SK-N-SH (cell line): ENCODE results near the gene MAPKAP1. TPM values are rescaled to one million over a fixed set of nuclear protein-coding genes. Genes with fewer than 3 reads are reported as not detected.
A peak's percentile ranks its signal among the peaks of the same experiment; 100 is the strongest.

Source experiments
- CTCF ChIA-PET: fragments of 300-600, 350-600 bp; formaldehyde crosslinking; extraction: SDS; loops from one replicate; lab custom pipeline; 2021; lab: Yijun Ruan, JAX
- POLR2A ChIA-PET: fragments of 350-600 bp; sonication (Branson Sonifier 250); formaldehyde crosslinking; extraction: SDS; loops from one replicate; lab custom pipeline; 2020; ENCODE audit warnings: antibody characterized with exemption, inconsistent platforms; lab: Yijun Ruan, JAX
- DNase-seq: peaks from one replicate; pipeline ENCODE4 v3.0.0; 2012
- H2AFZ ChIP-seq: fragments of 200-600 bp; sonication (generic); 2 replicates; pipeline ENCODE4 v1.8.1; 2016; ENCODE audit warnings: antibody characterized with exemption, mild to moderate bottlenecking, low read depth
- H3F3A ChIP-seq: fragments of 200-600 bp; sonication (generic); replicated peaks from 2 replicates; pipeline ENCODE3; 2016; ENCODE audit warnings: antibody characterized with exemption, mild to moderate bottlenecking; ENCODE audit not compliant: insufficient read depth
- H3K27ac ChIP-seq, 2 experiments: fragments of 200-500 bp in 1 of 2; fragments of 200-600 bp in 1 of 2; sonication (Bioruptor generic) in 1 of 2; sonication (generic), shearing (Covaris generic) in 1 of 2; 2 replicates each; pipeline versions ENCODE4 v1.5.1 to v1.6.1; 2014 to 2016; ENCODE audit warnings: low read depth in 2 of 2, inconsistent platforms in 1 of 2, low read length in 1 of 2, mild to moderate bottlenecking in 1 of 2, mixed read lengths in 1 of 2
- H3K27me3 ChIP-seq: fragments of 200-600 bp; sonication (generic), shearing (Covaris generic); 2 replicates; pipeline ENCODE4 v1.6.1; 2016; ENCODE audit warnings: mixed run types; ENCODE audit not compliant: insufficient read depth
- H3K36me3 ChIP-seq, 2 experiments: fragments of 200-500 bp in 1 of 2; fragments of 200-600 bp in 1 of 2; sonication (Bioruptor generic) in 1 of 2; sonication (generic) in 1 of 2; replicated peaks in 1 of 2; 2 replicates each; pipeline versions ENCODE3 to v1.5.1; 2014 to 2016; ENCODE audit warnings: low read length in 1 of 2, mild to moderate bottlenecking in 1 of 2; ENCODE audit not compliant: insufficient read depth in 2 of 2, control insufficient read depth in 1 of 2
- H3K4me1 ChIP-seq, 2 experiments: fragments of 200-500 bp in 1 of 2; fragments of 200-600 bp in 1 of 2; sonication (Bioruptor generic) in 1 of 2; sonication (generic), shearing (Covaris generic) in 1 of 2; 2 replicates each; pipeline versions ENCODE4 v1.5.1 to v1.6.1; 2014 to 2016; ENCODE audit warnings: low read depth in 1 of 2, low read length in 1 of 2, mixed run types in 1 of 2; ENCODE audit not compliant: insufficient read depth in 2 of 2, control insufficient read depth in 1 of 2
- H3K4me2 ChIP-seq: fragments of 200-600 bp; sonication (generic), shearing (Covaris generic); 2 replicates; pipeline ENCODE4 v1.6.1; 2017; ENCODE audit warnings: mixed run types
- H3K4me3 ChIP-seq, 2 experiments: fragments of 200-500 bp in 1 of 2; fragments of 200-600 bp in 1 of 2; sonication (Bioruptor generic) in 1 of 2; sonication (generic), shearing (Covaris generic) in 1 of 2; 2 replicates each; pipeline versions ENCODE4 v1.5.1 to v1.8.1; 2014 to 2016; ENCODE audit warnings: low read depth in 2 of 2, inconsistent platforms in 1 of 2, low read length in 1 of 2, mild to moderate bottlenecking in 1 of 2, mixed read lengths in 1 of 2, moderate library complexity in 1 of 2
- H3K79me2 ChIP-seq: fragments of 200-600 bp; sonication (generic); 2 replicates; pipeline ENCODE4 v1.8.1; 2017; ENCODE audit warnings: mild to moderate bottlenecking; ENCODE audit not compliant: insufficient read depth
- H3K9ac ChIP-seq: fragments of 200-600 bp; sonication (generic); 2 replicates; pipeline ENCODE4 v1.6.1; 2017; ENCODE audit warnings: mixed run types
- H3K9me2 ChIP-seq: fragments of 200-600 bp; sonication (generic); 2 replicates; pipeline ENCODE4 v1.6.1; 2017; ENCODE audit warnings: mixed run types
- H3K9me3 ChIP-seq: fragments of 200-600 bp; sonication (generic); 2 replicates; pipeline ENCODE4 v1.6.1; 2017; ENCODE audit warnings: mixed run types, mild to moderate bottlenecking, moderate library complexity
- H4K20me1 ChIP-seq: fragments of 200-600 bp; sonication (generic); 2 replicates; pipeline ENCODE4 v1.6.1; 2017; ENCODE audit warnings: mild to moderate bottlenecking, mixed run types; ENCODE audit not compliant: insufficient read depth
- ELF1 ChIP-seq: IDR thresholded peaks from 2 replicates; pipeline ENCODE4 v1.4.0; 2012
- EZH2phosphoT487 ChIP-seq: fragments of 200-600 bp; sonication (generic); IDR thresholded peaks from 2 replicates; pipeline ENCODE4 v1.6.1; 2017; ENCODE audit warnings: low read depth, mixed run types, mild to moderate bottlenecking, antibody characterized with exemption, moderate library complexity, borderline replicate concordance
- FOSL2 ChIP-seq: IDR thresholded peaks from 2 replicates; pipeline ENCODE4 v1.4.0; 2012; ENCODE audit warnings: low read depth, mild to moderate bottlenecking, moderate library complexity, borderline replicate concordance
- IRF3 ChIP-seq: fragments of 150-350 bp; IDR thresholded peaks from 2 replicates; pipeline ENCODE4 v1.6.1; 2016; ENCODE audit warnings: mild to moderate bottlenecking, low read depth, low read length
- JUND ChIP-seq: IDR thresholded peaks from 2 replicates; pipeline ENCODE4 v1.4.0; 2012
- MAX ChIP-seq: IDR thresholded peaks from 2 replicates; pipeline ENCODE4 v1.4.0; 2012; ENCODE audit warnings: low read depth
- MEF2A ChIP-seq: IDR thresholded peaks from 2 replicates; pipeline ENCODE4 v1.4.0; 2012; ENCODE audit warnings: low read depth, borderline replicate concordance
- MXI1 ChIP-seq: IDR thresholded peaks from 2 replicates; pipeline ENCODE4 v1.6.1; 2012; ENCODE audit warnings: mild to moderate bottlenecking, low read depth, low read length, improper control_type of control experiment
- PBX3 ChIP-seq: IDR thresholded peaks from 2 replicates; pipeline ENCODE4; 2012
- POLR2AphosphoS5 ChIP-seq: IDR thresholded peaks from 2 replicates; pipeline ENCODE4 v1.6.1; 2012; ENCODE audit warnings: low read depth, low read length
- SMC3 ChIP-seq: IDR thresholded peaks from 2 replicates; pipeline ENCODE4 v1.6.1; 2012; ENCODE audit warnings: low read depth, low read length, improper control_type of control experiment
- TAF1 ChIP-seq: IDR thresholded peaks from 2 replicates; pipeline ENCODE4 v1.6.1; 2012; ENCODE audit warnings: low read depth, mild to moderate bottlenecking, low read length, moderate library complexity, borderline replicate concordance
- TCF12 ChIP-seq: IDR thresholded peaks from 2 replicates; pipeline ENCODE4 v1.4.0; 2012
- TEAD4 ChIP-seq: IDR thresholded peaks from 2 replicates; pipeline ENCODE4 v1.4.0; 2012; ENCODE audit warnings: mild to moderate bottlenecking, borderline replicate concordance; ENCODE audit not compliant: insufficient read depth
- USF2 ChIP-seq: fragments of 150-350 bp; IDR thresholded peaks from 2 replicates; pipeline ENCODE4 v1.6.1; 2017; ENCODE audit warnings: antibody characterized with exemption, low read length, low read depth, borderline replicate concordance
- YY1 ChIP-seq: IDR thresholded peaks from 2 replicates; pipeline ENCODE4 v1.4.0; 2012; ENCODE audit warnings: low read depth, mild to moderate bottlenecking
- WGBS: methylation state at CpG from one replicate; pipeline ENCODE4 v1.1.6; 2017; ENCODE audit warnings: low lambda C conversion rate; 5-methylcytosine and 5-hydroxymethylcytosine counted together
- polyA plus RNA-seq, 3 experiments: library from polyadenylated mRNA; depleted of rRNA; stranded (reverse); fragments of >200 nt; gene quantifications; 2 replicates each; pipeline ENCODE4 v1.2.3, GENCODE V29; 2012

Gene MAPKAP1
- polyA plus RNA-seq, 1 of the 3 experiments (the other 2 are of a cell fraction), result 117 TPM

GRCh38 chr9:125630436-125630835 lies 76.6 kb downstream of the MAPKAP1 start (continued):
- TF ChIP-seq PBX3 (no peak), IRF3 (no peak), SMC3 (no peak)

- no peak for DNase-seq
- POLR2A ChIA-PET, result no interaction called here
- peaks cover 30% of the 10 kb centered on the region for H4K20me1 ChIP-seq
- H3K36me3 ChIP-seq, result peaks cover 0 to 4% of the 10 kb centered on the region in 2 experiments
- no peaks in the 10 kb centered on the region for H3K27me3 ChIP-seq
- WGBS, result 93% methylated on average over 3 of the region's 3 CpGs
- H3F3A ChIP-seq, result peaks cover 21% of the 10 kb centered on the region
- H3K9me3 ChIP-seq, result no peaks in the 10 kb centered on the region
- H3K4me1 ChIP-seq, result peaks cover 15 to 35% of the 10 kb centered on the region in 2 experiments
- H3K27ac ChIP-seq, result no peak overlapping the region
- no peak overlapping the region for H3K4me3 ChIP-seq
- CTCF ChIA-PET, result interaction anchor here (1.2 to 2.5 kb wide), 2 partner anchors 71 to 221 kb away, joined by 7 to 13 read pairs; no protein-coding TSS in a partner anchor
- H3K9ac ChIP-seq, result no peak overlapping the region
- TF ChIP-seq JUND (no peak), YY1 (no peak), EZH2phosphoT487 (no peak), TAF1 (no peak), MAX (no peak), ELF1 (no peak), POLR2AphosphoS5 (no peak), MXI1 (no peak), SMC3 (no peak), USF2 (no peak), MEF2A (no peak)
- TF ChIP-seq, all 33 proteins: peak for 0
- Histone ChIP-seq H3K79me2 (peaks cover 86% of the 10 kb centered on the region), H2AFZ (no peak overlapping the region), H3K9me2 (no peaks in the 10 kb centered on the region), H3K4me2 (no peak overlapping the region)
Observed at GRCh38 chr9:125629446-125629845, 77.6 kb downstream of the MAPKAP1 start.

- Histone ChIP-seq H3F3A (peaks cover 4% of the 10 kb centered on the region), H3K79me2 (peaks cover 70% of the 10 kb centered on the region), H3K36me3 (peaks cover 0 to 4% of the 10 kb centered on the region in 2 experiments), H3K4me3 (no peak overlapping the region), H3K4me1 (peaks cover 9 to 11% of the 10 kb centered on the region in 2 experiments), H3K27ac (peak overlapping the region; percentile 17 to 53; a peak in 2 of 4 replicates), H3K4me2 (no peak overlapping the region), H3K27me3 (no peaks in the 10 kb centered on the region), H2AFZ (no peak overlapping the region), H3K9me3 (no peaks in the 10 kb centered on the region), H3K9ac (no peak overlapping the region), H3K9me2 (no peaks in the 10 kb centered on the region), H4K20me1 (peaks cover 16% of the 10 kb centered on the region)
- POLR2A ChIA-PET, result no interaction called here
- CTCF ChIA-PET, result interaction anchor here (1.1 kb wide), 1 partner anchor 65 kb away, joined by 3 read pairs; no protein-coding TSS in a partner anchor
- TF ChIP-seq FOSL2, result peak; percentile 45; the same call in 1 of the 2 replicates
- peak; percentile 49; the same call in 1 of the 2 replicates for TF ChIP-seq JUND
- TF ChIP-seq TEAD4, result no peak
- TF ChIP-seq TCF12, result peak; percentile 37; the same call in 1 of the 2 replicates
- DNase-seq, result no peak
Observed at GRCh38 chr9:125626187-125626586, 80.8 kb downstream of the MAPKAP1 start.
